ENCODE results near the gene MATCAP1. TPM values are rescaled to one million over a fixed set of nuclear protein-coding genes. Genes with fewer than 3 reads are reported as not detected.

The MATCAP1 gene
- polyA plus RNA-seq (ENCODE audit: insufficient read length in 4 of 4), result 10 to 100 TPM; 23.9 to 68.7 (median 45.6) TPM

DNA sequence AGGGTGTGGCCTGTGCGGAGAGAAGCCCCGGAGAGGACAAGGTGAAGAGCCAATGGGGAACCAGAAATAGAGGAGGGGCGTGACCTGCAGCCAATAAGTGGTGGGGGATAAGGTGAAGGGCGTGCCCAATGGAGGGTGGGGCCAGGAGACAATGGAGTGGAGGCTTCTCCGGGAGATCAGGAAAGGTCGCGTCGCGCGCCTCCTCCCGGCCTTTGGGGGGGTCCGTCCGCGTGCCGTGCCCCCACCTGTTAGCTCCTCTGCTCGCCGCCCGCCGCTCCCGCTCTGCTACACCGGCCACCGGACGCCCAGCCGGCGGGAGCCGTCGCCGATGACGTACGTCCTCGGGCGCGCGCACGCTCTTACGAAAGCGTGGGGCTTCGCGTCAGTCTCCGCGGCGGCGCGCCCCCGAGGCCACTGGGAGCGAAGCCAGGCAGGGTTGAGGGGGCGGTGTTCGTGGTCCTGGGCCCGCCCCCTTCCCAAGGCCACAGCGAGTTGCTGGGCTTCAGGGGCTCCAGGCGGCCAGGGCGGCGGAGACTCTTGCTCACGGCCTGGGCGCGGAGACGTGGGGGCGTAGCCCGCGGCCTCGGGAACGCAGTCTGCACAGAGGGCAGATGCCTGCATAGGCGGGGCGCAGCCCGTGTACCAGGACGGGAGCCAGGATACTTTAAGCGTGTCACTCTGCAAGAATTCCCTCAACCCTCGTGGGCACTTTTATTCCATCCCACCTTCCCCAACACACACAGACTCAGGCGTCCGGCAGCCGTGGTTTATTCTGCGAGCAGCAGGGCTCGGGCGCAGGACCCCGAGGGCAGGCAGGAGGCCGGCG is at the start of gene MATCAP1:
Gene MATCAP1 (minus strand): TSS at position 337 of the 826 bp plus-strand sequence. CDS start 3,353 bp downstream, outside the sequence.
- peak; percentile 89 to 93 (median 90) for DNase-seq (ENCODE audit: low read depth in 4 of 4, low spot score in 2 of 4)

DNA sequence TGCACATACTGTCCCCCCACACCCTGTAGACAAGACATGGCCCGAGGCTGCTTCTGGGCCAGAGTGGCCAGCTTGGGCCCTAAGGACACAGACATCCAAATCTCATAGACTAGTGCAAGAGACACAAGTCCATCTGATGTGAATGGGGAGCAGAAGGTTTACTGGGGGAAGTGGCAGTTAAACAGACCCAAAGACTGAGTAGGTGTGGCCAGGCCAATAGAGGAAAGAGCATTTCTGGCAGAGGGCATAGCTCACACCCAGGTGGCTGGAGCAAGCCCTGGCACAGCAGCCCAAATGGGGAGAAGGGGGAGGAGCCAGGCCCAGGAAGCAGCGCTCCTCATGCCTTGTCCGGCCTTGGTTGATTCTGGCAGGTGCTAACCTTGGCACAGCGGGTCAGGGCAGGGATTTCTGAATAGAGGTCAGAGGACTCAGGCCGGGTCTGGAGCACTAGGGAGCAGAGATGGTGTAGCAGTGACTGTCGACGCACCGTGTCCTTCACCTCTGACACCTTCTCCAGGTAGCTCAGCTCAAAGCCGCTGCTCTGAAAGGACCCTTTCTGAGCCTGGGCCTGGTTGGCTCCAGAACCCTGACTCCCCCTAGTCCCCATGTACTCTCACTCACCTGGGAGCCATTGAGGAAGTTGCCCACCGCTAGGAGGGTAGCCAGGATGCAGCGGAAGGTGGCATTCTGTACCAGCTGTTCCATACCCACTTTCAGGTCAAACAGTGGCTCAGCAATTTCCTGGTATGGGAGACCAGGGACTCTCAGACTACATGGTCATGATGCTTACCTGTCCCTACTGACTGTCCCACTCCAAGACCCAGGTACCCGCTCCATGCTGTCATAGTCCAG is 47.3 kb upstream of the MATCAP1 start:
- DNase-seq (ENCODE audit: low read depth in 4 of 4, low spot score in 2 of 4), result no peak

DNA sequence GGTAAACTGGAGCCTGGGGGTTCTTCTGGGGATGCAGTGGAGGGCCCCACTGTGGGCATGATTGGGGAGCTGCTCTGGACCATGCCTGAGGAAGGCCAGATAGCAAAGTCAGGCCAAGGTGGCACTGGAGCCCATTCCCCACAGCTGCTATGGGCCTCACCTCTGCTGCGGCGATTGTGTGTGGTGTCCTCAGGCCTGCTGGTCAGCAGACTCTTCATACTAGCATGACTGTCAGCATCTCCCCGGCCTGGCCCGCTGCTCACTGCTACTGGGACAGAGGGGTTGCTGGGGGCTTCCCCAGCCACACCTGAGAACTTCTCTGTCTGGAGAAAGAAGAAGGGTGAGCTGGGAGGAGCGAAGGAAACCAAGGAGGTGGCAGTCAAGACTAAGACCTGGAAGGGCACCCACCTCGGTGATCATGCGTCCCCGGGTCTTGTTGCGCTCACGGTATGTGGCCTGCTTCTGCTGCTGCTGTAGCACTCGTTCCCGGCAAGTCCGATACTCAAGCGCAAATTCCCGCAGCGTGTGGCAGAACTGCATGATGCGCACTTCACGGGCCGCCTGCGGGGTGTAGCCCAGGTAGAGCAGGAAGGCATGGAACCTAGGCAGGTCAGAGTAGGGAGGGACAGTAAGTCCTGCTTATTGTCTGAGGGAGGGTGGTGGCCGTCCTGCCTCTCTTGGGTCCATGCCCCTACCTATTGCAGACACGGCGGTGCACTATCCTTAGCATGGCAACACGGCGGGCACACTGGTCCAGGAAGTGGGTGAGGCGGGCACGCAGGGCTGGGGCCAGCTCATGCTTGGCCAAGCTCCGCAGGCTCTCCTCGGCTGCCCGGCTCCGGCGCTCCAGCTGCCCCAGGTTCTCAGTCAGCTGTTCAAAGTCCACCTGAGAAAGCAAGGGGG is 46.4 kb upstream of the MATCAP1 start:
- no peak for DNase-seq (ENCODE audit: low read depth in 4 of 4, low spot score in 2 of 4)

DNA sequence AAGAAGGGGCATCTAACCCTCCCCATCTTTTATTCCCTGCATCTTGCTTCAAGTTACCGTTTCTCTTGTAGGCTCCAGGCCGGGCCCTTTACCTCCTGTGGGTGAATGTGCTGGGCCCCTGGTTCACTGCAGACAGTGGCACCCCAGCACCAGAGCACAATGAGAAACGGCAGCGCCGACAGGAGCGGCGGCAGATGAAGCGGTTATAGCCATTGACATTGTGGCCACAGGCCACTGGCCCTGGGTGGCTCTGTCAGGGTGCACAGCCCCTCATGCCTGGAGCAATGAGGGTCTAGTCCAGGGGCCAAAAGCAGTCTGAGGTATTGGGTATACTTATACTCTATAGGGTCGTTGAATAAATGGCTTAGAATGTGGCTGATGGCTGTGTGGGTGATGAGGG is 45.1 kb upstream of the MATCAP1 start:
- DNase-seq (ENCODE audit: low read depth in 4 of 4, low spot score in 2 of 4), result no peak

DNA sequence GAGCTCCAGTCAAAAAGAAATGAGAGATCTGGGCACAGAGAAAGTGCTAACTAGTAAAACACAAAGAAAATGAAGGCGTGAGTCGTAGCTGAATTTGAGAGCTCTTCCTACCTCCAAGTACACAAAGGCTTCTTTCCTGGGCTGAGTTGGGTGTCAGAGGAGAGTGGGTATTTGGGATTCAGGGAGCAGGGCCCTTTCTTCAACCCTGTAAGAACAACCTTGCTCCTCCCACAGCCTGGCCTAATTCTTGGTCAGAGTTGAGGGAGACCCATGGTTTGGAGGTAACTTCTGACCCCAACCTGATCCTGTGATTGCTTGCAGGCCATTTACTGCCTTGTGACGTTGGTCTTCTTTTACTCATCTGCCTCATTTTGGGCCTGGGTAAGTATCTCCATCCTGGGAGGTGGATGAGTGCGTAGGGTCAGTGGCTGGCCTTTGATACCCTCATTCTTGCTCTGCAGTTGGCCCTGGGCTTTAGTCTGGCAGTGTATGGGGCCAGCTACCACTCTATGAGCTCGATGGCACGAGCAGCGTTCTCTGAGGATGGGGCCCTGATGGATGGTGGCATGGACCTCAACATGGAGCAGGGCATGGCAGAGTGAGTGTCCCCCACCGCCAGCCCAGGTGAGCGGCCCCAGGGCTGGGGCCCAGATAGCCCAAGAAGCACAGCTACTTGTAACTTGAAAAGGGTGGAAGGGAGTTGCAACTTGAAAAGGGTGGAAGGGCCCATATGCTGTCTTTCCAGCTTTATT is 44.4 kb upstream of the MATCAP1 start:
- DNase-seq (ENCODE audit: low read depth in 4 of 4, low spot score in 2 of 4), result no peak

DNA sequence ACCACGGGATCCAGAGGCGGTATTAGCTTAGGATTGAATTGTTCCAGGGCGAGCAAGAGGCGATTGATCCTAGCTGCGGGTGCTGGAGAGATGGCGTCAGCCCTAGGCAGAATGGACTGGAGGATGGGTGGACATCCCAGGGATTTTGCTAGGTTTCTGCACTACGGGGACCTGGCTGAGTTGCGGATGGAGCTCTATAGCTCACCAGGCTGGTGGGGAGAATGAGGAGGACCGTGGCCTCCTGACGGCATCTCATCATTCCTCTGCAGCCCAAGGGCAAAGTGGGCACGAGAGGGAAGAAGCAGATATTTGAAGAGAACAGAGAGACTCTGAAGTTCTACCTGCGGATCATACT is 43.8 kb upstream of the MATCAP1 start:
- DNase-seq (ENCODE audit: low read depth in 4 of 4, low spot score in 2 of 4), result no peak

DNA sequence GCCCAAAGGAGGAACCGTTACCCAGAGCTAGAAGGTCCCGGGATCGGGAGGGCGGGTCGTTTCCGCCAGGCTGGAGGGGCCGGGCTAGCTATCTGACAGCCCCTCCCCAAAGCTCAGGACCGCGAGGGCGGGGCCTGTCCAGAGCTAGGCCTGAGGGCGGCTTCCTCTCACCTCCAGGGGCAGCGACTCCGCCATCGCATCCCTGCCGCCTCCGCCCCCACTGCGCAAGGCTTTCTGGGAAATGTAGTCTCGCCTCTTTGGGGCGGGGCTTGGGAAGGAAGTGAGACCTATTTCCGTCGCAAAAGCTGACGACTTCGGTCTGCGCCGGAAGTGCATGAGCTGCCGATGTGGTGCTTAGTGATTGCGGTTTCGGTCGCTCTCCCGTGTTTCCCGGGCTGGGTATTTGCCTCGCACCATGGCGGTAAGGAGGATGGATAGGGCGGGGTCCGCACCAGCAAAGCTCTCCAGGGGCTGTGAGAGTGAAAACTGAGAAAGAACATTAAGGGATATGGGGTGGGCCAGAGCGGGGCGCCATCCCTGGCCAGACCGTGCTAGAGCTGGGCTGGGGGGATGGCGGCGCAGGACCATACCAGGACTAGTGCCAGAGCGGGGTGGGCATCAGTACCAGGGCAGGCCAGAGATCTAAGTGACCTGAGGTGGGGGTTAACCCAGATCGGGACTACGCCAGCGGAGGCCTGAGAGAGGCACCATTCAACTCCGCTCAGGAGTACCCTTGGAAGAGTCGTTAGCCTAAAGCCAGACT is 43.2 kb upstream of the MATCAP1 start, which contains the start of gene TMEM208:
Gene TMEM208 (plus strand): TSS at position 327 of the 763 bp plus-strand sequence. CDS start 89 bp downstream, at position 416.
- DNase-seq (ENCODE audit: low read depth in 4 of 4, low spot score in 2 of 4), result peak; percentile 92 to 99 (median 93)

DNA sequence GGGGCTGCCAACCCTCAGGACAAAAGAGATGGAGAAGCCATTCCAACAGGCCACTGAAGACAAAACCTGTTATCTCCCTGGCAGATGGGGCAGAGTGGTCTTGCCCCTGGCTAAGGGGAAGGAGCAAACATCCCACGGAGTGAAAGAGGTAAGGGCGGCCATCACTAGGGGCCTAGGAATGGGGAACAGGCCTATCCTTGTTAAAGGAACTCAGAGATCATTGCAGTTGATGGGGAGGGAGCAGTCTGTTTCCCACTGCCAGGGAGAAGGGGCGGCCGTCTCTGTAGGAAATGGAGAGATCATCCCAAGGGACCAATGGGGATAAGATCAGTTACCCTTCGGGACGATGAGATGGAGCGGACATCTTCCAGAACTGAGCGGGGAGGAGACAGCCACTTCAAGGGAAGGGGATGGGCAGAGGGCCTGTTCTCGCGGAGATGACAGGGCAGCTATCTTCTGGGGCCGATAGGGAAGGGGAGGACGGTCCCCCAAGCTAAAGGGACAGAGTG is 42.6 kb upstream of the MATCAP1 start:
- DNase-seq (ENCODE audit: low read depth in 4 of 4, low spot score in 2 of 4), result no peak

DNA sequence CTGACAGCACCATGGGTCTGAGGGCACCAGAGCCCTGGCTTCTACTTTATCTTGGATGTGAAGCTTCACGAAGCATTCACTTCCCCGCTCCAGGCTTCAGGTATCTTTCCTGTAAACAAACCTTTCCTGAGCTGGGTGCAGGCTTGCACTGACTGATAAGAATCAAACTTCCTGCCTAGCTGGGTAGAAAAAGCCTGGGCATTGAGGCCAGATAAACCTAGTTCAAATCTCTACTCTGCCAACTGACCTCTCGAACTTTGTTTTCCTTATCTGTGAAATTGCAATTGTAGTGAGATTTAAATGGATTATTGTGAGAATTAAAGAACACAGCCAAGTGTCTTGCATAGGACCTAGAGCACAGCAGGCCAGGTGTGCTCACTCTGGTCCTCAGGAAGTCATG is 40.2 kb upstream of the MATCAP1 start:
- no peak for DNase-seq (ENCODE audit: low read depth in 4 of 4, low spot score in 2 of 4)

DNA sequence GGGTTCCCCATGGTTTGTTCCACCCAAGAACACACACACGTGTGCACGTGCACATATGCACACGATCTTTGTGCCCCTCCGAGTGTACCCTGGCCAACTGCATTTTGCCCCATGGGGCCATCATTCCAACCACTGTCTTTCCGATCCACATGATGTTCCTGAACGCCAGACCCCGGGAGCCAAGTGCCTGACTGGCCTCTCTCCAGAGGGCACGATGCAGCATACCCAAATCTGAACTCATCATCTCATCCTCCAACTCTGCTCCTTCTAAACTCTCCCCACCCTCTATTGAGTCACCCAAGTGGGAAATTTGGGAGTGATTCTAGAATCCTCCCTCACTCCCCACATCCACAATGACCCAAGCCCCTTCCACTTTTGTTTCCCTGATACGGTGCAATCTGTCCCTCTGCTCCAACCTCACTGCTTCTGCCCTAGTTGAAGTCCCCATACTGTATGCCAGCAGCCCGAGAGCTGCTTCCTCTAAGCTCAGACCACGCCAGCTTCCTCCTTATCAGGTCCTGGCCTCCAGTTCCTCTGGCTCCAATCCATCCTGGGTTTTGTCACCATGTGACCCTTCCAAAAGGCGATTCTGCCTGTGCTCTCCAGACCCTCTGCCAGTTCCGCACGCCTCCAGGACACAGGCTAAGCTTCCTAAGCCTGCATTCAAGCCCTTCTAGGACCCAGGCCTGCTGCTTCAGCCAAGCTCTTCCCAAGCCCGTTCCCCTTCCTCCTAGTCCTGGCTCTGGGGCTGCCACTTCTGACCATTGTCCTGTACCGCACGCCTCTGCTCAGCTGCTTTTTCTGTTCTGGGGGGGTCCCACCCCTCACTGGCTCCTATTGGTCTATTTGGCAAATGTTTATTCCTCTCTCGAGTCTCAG is 33.1 kb upstream of the MATCAP1 start:
- DNase-seq (ENCODE audit: low read depth in 4 of 4, low spot score in 2 of 4), result no peak

DNA sequence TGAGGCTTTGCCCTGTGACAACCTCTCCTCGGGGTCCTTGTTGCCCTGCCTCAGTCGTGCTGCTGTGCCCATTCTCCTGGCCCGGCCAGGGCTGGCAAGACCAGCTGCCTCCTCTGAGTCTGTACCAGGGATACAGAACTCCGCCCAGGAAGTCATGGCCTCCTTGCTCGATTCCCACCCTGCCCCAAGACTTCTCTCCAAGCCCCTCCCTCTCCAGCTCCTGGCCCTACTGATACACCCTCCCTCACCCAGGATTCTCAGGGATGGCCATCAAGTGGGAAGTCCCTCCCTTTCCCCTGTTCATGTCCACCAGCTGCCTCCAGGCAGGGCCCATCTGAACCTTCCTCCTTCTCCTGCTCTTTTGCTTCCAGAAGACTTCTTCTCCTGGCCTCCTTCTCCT is 31.9 kb upstream of the MATCAP1 start:
- DNase-seq (ENCODE audit: low read depth in 4 of 4, low spot score in 2 of 4), result no peak

DNA sequence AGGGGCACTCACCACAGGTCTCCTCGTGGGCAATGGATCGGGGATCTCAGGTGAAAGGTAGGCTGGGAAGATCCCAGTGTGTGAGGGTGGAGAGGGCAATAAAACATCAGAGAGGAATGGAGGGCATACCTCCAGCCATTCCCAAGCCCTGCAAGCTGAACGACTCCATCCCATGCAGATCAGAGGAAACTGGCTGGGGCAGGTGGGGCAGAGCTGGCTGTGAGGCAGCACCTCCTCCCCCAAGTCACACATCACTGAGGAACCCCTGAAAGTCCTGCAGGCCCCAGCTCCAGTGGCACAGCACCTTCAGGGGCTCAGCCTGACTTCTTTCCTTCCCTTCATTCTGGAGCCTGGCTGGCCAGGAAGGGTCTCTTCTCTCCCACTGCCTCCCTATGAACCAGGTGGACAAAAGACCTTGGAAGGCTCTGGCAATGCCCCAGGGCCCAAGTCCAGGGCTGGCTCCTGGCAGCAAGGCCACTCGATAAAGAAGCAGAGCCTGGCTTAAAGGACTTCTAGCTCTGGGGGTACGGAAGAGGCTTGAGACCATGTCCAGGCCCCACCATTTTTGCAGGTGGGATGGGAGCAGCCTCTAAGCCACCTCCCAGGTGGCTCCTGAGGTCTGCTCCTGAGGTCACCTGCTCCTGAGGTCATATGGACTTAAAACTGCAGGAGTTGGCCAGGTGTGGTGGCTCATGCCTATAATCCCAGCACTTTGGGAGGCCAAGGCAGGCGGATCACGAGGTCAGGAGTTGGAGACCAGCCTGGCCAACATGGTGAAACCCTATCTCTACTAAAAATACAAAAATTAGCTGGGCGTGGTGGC is 29.6 kb upstream of the MATCAP1 start:
- DNase-seq (ENCODE audit: low read depth in 4 of 4, low spot score in 2 of 4), result no peak

DNA sequence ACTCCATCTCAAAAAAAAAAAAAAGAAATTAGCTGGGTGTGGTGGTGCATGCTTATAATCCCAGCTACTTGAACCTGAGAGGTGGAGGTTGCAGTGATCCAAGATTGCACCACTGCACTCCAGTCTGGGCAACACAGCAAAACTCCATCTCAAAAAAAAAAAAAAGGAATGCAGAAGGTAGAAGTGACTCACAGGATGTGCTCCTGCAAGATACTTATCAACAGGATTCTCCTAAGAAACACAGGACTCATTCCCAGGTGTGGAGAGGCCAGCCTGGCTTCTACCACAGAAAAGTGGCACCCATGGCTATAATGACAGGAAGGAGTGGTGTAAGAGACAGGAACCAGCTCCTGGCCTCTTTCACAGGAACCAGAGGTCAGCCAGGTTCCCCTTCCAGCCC is 29.0 kb upstream of the MATCAP1 start:
- DNase-seq (ENCODE audit: low read depth in 4 of 4, low spot score in 2 of 4), result no peak

DNA sequence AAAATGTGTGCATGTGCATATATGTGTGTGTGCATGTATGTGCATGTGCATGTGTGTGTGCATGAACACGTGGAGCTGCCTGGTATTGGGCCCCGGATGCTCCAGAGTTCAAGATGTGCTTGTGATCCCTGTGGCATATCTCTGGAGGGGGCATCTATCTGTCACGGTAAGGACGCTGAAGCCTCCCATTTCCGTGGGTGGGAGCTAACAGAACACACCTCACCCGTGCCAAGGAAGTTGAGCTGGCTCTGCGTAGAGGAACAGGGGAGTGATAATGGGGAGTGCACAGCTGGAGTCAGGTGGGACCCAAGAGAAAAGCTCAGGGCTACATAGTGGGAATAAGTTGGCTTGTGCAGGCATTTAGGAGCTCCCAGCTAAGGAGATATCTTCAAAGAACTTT is 27.9 kb upstream of the MATCAP1 start:
- DNase-seq (ENCODE audit: low read depth in 4 of 4, low spot score in 2 of 4), result no peak

DNA sequence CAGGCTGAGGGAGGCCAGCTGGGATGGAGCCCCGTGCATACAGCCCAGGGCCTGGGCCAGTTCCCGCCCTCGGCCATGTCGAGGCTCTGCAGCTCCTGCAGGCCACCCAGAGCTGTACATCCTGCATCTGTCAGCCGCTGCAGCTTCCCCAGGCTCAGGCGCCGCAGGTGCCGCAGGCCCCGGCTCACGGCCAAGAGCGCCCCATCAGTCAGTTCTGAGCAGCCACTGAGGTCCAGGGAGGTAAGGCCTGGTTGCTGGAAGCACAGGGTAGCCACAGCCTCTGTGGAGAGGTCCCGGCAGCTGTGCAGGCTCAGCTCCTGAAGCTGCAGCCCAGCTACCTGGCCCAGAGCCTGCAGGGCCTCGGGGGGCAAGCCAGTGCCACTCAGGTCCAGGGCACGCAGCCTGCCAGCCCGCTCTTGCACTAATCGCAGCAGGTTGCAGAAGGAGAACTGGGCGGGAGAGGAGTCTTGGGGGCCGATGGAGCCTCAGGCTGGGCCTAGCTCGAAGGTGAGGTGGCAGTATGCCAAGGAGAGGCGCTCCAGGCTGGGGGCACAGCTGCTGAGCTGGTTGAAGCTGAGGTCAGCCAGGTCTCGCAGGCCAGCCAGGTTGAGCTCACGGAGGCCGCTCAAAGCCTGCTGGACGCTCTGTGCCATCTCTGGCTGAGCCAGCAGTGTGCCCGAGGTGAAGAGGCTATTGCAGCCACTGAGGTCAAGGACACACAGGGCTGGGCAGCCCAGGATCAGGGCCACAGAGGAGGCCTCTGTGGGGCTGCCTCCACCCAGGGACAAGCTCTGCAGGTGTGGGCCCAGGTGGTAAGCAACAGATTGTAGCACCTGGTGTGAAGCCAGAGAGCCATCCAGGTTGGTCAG is 26.5 kb upstream of the MATCAP1 start:
- DNase-seq (ENCODE audit: low read depth in 4 of 4, low spot score in 2 of 4), result no peak

DNA sequence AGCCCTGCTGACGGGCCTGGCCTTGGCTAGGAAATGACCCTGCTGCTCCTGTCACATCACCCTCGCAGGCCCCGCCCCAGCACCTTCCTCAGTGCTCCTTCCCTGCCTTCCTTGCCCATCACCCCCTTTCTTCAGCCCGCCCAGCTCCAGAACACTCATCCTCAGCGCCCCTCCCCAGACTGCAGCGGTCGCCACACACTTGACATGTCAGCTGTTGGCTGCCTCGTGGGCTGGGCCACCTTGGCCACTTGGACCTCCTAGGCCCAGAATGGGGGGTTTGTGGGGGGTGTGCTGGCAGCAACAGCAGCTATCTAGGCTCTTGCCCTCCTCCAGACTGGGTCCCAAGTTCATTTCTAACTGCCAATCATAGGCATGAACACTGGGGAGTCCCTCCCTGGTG is 25.8 kb upstream of the MATCAP1 start:
- no peak for DNase-seq (ENCODE audit: low read depth in 4 of 4, low spot score in 2 of 4)

Measured in left renal cortex interstitium (tissue), 4 donors.